NCI-H146 treated with DMSO at 0.1 percent for 48 hours (cell line): ENCODE measurements around the gene ELF1.
A peak's percentile ranks its signal among the peaks of the same experiment; 100 is the strongest.
"Not testable (repeated sequence)": the region's sequence is repeated elsewhere in the genome, so short reads cannot be mapped to it uniquely, and the experiment has no call there.

Source experiments
- DNase-seq: peaks from one replicate; lab custom pipeline; 2025; ENCODE audit not compliant: unreplicated experiment; lab: John Stamatoyannopoulos, UW

Gene ELF1

DNA sequence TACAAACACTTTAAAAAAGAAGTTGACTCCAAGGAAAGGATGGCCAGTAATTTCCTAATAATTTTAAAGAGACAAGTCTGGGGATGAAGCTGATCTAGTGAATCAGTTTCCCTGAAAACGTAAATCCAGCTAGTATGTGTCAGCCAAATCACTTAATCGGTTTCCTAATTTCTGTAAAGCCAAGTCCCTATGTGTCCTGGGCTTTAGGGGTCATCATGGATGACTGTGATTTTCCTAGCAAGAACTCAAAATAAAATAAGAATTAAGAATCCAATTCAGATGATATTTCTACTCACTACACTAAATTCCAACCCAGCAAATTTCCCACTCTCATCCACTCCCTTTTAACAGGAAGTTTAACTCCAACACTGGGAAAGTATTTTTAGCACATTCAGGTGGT, 35.9 kb downstream of the ELF1 start:
- DNase-seq: no peak

DNA sequence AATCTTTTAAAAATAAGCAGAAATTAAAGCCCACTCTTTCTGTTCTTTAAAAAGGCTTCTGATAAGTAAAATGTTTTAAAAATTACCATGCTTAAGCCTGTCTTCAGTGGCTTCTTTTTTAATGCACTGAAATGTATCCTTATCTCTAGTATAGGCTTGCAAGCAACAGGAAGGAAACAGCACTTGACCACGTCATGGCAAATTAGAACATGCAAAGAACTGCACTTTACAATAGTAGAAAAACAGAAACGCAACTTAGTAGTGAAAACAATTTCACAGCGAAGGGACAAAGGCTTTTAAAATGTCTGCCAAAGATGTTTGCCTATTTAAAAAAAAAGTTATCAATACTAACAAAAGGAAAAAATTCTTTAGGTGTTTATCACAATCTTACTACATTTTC, 36.3 kb downstream of the ELF1 start:
- DNase-seq: no peak

DNA sequence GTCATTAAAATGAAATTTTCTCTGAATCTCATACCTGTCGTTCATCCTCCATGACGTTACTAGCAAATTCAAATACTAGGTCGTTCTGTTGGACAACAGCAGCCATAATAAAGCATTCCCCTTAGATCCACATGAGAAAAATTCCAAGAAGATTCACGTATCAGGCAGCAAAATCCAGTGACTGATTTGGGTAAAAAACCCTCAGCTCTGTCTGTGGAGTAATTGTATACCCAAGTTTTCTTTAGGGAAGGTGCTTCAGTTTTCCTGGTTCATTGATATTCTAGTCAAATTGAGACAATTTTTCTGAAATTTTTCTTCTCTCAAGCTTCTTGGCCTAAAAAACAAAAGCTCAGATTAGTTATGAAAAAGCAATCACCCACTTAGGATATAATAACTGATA, 37.2 kb downstream of the ELF1 start:
- DNase-seq: no peak

DNA sequence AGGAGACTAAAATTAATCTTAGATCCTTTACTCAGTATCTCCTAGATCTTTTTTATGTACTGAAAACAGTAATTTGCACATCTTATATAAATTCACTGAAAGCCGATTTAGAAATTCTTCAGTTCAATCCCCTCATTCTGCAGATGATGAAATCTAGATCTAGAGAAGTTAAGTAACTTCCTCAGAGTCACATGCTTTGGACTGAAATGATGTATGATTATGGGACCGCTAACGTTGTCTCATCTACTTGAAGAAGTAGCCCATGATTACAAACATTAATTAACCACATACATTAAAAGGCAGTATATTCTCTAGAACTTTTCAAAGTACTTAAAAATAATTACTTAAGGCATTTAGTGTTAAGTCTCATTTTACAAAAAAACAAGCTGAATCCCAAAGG, 37.8 kb downstream of the ELF1 start:
- no peak for DNase-seq

DNA sequence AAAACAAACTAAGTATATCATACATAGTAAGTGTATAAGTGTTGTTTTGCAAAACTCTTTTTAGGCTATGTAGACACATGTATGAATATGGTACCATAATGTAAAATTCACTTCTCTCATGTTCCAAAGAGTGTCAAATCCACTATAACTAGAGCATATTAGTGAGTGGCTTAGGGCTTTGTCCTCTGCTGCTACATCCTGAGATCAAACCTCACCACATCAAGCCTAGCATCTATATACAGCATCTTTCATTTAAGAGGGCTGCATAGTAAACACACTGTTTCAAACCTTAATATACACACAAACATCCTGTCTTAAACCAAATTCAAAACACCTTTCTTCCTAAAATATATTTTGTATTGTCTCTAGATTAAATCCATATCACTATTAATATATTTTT, 38.7 kb downstream of the ELF1 start:
- DNase-seq: no peak

DNA sequence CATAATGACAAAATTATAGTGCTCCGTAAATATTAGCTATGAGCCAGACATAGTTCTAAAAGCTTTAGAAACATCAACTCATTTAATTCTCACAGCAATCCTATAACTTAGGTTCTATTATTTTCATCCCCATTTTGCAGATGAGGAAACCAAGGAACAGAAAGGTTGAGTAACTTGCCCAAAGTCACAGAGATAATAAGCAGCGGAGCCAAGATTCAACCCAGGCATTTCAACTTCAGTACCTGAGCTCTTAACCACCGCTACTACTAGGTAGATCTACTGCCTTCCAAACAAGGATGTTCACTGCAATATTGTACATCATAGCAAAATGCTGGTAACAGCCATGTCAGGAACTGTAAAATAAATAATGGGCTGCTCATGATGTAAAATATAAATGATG, 39.9 kb downstream of the ELF1 start:
- DNase-seq: no peak

DNA sequence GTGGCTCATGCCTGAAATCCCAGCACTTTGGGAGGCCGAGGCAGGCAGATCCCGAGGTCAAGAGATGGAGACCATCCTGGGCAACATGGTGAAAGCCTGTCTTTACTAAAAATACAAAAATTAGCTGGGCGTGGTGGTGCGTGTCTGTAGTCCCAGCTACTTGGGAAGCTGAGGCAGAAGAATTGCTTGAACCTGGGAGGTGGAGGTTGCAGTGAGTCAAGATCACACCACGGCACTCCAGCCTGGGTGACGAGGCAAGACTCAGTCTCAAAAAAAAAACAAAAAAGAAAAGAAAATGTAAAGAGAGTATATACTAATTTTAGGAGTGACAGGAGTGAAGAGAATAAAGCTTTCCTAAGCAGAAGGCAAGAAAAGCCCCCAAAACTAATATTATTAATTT, 41.0 kb downstream of the ELF1 start:
- DNase-seq: not testable (repeated sequence)

DNA sequence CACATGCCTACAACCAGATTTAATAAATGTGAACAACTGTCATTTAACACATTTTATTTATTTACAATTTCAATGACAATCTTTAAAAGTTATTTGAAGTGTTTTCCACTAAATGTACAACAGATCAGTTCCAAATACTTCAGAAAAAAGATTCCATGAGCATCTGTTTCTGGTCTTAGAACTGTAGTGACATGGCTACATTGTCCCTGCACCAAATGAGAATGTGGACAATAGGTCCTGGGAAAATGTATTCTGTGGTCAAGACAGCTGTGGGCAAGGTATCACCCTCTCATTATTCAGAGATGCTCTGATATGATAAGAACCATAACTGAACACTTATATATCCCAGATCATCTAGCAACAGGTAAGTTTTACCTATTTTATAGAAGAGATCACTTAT, 43.7 kb downstream of the ELF1 start:
- DNase-seq: no peak

DNA sequence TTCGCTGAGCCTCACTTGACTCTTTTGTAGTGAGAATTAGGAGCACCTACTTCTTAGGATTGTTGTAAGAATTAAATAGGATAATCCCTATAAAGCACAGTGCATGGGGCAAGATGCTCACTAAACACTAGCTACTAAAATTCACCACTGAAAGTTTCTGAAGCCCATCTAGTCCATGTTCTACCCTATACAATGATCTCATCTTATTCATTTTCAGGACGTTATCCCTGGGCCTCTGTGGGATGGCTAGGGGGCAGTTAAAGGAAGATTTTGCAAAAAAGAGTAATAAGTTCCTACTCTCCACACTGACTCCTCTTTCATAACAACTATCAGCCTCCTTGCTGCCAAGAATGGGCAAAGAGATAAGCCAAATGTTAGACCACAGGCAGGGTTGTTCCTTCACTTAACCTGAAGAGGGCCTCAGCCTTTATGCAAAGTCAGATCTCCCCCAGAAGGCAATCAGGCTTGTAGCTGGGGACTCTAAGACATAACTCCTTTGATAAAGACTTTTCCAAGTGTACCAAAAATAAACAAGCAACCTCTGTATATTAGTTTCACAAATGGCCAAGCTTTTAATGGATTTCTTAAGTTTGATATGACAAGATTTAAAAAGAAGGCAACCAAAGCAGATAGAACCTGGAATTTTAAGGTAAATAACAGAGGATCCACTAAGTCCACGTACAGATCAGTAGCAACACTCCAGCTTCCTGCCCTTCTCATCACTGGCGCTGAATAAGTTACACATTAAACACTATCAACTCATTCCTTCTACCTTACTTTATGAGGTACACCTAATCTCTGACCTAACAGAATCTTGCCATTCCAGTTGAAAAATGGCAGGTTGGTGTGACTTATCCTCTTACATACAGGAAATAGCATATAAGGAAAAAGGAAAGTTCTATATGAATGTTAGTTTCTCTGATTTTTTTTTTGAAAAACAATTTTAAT, 44.4 kb downstream of the ELF1 start:
- peak; percentile 1 for DNase-seq

DNA sequence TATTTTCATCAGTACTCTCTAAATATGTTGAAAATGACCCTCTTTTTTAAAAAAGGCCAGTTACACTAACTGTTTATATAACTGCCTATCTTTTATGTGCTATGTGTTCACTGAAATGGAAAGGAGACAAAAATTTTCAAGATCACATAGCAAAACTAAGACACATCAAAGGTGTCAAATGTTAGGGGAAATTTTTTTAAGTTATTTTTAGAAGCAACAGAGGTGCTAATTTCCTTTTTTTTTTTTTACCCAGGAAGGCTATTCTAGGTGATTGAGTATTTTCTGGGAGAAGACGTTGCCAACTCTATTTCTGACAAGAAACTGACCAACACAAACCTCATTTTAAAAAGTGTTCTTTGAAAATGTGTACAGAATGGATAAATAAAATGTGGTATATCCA, 45.7 kb downstream of the ELF1 start:
- no peak for DNase-seq

DNA sequence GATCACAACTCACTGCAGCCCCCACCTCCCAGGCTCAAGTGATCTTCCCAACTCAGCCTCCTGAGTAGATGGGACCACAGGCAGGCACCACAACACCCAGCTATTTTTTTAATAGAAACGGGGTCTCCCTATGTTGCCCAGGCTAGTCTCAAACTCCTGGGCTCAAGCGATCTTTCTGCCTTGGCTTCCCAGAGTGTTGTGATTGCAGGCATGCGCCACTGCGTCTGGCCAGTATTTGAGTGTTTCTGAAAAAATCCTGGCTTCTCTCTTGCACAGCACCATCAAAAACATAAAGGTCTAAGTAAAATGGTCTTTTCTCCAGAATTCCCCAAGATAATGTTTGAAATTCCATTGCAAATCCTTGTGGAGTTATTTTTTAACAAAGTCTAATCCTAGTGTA, 47.8 kb downstream of the ELF1 start:
- no peak for DNase-seq

DNA sequence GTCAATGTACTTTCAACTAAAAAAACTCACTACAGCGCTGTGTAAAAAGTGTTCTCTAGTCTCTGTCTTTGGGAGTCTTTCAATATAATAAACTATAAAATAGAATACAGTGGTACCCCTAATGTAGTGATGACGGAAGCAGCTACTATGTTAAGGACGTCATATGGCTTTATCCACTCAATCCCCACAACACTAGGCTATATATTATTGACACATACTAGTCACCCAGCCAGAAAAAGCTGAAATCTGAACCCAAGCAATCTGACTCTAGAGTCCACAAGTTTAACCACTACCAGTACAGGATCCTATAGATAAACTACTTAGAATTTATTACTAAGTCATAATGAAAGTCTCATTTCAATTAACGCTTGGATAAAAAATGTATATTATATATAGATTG, 48.3 kb downstream of the ELF1 start:
- no peak for DNase-seq

DNA sequence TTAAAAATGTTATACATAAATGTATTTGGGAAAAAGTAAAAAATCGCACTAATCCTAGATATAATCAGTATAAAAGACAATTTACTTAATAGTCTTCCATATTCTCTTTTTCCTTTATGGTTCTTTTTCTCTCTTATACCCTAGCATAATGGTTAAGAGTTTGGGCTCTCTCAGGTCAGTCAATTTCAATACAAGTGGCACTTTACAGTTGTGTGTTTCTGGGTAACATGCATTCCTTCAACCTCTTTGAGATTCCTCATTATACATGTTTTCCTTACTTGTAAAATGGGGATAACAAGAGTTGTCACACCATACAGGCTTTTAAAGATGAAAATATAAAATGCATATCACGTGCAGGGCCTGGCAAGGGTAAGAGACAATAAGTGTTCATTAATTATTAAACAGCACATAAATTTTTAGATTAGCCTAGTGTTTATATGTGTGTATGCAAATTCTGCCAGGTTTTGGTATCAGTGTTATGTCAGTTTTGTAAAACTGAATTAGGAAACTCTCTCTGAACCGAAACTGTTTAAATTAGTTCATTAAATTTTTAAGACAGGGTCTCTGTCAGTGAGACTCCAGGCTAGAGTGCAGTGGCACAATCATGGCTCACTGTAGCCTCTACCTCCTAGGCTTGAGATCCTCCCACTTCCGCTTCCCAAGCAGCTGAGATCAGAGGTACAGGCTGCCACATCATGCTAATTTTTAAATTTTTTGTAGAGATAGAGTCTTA, 49.8 kb downstream of the ELF1 start:
- DNase-seq: no peak

DNA sequence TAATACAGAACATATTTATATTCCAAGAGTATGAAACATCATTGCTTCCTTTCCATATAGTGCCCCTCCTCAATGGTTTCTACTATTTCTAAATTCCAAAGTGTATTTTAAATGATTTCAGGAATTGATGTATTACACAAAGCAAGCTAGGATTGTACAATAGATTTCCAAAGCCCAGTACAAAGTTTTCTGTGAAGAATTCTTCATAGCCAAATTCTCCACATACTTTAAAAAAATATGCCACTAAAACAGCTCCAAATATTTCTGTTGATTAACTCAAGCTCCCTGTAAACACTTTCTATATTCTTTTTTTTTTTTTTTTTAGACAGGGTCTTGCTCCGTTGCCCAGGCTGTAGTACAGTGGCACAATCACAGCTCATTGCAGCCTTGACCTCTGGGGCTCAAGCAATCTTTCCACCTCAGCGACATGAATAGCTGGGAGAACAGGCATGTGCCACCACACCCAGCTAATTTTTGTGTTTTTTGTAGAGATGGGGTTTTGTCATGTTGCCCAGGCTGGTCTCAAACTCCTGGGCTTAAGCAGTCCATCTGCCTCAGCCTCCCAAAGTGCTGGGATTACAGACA, 50.6 kb downstream of the ELF1 start:
- no peak for DNase-seq

DNA sequence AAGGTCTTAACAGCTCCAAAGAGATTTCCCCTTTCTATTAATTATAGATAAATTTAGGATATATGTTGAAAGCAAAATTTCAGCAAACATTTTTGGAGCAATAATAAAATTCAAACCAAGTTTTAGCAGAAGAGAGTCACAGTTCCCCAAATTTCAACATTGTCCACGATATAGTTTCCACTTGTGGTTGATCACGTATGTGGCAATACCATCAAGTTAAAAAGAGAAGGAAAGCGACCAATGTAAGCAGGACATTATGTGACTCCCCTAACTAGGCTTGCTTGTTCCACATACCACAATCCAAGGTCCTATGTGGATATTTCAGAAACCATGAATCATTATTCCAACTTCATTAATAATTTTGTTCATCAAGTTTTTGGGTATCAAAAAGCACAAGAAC, 52.8 kb downstream of the ELF1 start:
- no peak for DNase-seq

DNA sequence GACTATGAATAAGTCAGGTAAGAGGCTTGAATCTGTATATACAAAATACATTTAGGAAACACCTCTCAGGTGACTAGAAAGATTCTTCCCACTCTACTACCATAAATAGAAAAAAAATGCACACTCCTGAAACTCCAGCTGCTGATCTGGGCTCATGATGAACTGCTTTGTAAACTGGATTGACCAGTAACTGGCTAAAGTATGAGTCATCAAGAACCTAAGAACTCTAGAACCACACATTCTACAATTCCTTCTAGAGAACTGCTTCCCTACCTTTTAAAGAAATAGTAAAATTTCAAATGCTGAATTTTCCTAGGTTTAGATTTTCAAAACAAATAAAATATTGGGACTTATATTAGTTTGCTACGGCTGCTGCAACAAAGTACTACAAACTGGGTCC, 55.2 kb downstream of the ELF1 start:
- no peak for DNase-seq

DNA sequence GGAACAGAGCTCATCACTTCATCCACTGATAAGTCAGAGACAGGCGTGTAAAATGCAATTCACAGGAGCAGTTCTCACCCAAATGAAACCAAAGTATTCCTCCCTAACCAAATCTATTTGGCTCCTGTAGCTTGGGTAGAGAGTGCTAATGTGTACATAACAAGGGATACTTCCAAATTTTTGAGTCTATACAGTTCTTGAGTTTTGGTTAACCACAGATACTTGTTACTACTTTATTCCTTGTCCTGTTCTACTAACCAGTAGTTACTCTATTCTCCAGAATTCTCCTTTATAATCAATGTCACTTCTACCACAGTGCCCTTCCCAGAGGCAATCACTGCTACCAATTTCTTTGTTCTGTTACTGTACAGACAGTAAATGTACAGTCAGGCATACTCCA, 57.3 kb downstream of the ELF1 start:
- no peak for DNase-seq

DNA sequence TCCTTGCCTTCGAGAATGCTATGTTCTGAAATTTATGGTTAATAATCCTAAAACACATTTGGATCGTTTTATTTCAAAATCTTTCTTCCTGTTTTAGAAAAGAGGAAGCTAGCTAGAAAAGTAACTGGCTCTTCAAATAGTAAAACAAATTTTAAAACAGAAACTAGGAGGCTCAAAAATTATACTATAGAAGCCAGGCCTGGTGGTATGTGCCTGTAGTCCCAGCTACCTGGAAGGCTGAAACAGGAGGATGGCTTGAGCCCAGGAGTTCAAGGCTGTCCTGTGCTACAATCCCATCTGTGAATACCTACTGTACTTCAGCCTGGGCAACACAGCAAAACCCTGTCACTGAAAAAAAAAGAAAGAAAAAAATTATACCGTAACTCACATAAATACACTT, 57.9 kb downstream of the ELF1 start:
- DNase-seq: no peak

DNA sequence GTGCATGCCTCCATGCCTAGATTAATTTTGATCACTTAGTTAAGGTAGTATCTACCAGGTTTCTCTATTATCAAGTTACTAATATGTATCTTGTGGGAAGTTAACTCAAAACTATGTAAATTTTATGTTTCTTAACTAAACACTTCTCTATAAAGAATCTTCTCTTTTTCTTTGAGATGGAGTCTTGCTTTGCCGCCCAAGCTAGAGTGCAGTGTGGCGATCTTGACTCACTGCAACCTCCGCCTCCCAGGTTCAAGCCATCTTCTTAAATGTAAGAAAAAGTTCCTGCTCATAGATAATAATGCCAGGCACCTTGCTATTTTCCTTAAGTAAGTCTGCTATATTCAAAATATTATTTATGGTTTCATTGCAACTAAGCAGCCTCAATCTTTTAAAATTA, 58.4 kb downstream of the ELF1 start:
- no peak for DNase-seq

DNA sequence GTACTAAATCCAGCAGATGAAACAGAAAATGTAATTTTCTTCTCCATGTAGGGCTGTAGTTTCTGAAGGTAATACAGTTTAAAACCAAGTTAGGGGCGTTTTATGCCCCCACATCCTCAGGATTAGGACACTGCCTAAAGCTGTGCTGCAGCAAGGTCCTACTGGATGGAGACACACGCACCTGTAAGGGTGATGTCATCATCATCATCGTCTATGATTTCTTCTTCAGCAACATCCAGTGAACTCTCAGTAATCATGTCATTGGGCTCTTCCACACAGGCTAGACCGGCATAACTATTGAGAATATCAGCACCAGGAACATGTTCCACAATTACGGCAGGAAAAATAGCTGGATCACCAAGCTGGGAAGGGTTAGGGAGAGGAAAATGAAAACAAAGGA, 60.5 kb downstream of the ELF1 start:
- DNase-seq: no peak

DNA sequence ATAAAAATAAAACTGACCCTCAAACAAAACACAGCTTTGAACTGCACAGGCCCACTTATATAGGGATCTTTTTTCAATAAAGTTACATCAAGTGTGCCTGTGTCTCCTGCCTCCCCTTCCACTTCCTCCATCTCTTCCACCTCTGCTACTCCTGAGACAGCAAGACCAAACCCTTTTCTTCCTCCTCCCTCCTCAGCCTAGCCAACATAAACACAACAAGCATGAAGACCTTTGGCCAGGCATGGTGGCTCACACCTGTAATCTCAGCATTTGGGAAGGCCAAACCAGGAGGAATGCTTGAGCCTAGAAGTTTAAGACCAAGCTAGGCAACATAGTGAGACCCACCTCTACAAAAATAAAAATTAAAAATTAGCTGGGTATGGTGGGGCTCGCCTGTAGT, 72.6 kb downstream of the ELF1 start:
- DNase-seq: no peak

DNA sequence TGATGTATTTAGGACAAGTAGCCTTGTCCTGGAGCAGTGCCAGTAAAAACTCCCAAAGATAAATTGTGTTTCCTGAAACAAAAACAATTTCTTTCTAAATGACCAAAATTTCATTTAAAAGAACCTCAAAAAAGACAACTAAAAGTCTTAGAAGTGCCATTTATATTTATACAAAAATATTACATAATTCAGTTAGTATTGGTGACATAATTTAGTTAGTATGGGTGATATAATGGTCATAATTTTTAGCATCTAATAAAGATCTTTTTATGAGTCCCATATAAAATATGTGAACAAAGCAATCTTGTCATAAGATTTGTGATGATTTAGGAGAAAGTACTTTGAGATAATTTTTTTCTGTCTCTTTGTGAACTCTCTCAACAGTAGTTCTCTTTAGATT, 76.0 kb downstream of the ELF1 start:
- DNase-seq: no peak
